Stomach (tissue), 9 donors: Measurements from ENCODE around the gene UAP1L1. TPM values are rescaled to one million over a fixed set of nuclear protein-coding genes. Genes with fewer than 3 reads are reported as not detected.
A peak's percentile ranks its signal among the peaks of the same experiment; 100 is the strongest.

Experiments
- DNase-seq, 2 donors: peaks; one replicate each; pipeline versions ENCODE4 v3.0.0 to v3.0.0-alpha.2; 2013 to 2019
- H3K27ac ChIP-seq, 5 donors: fragments of 200-600 bp in 4 of 5; sonication (generic) in 4 of 5; one replicate each; pipeline ENCODE4 v1.5.1; 2013 to 2019; ENCODE audit warnings: mild to moderate bottlenecking in 1 of 5, moderate library complexity in 1 of 5
- H3K27me3 ChIP-seq, 3 donors: fragments of 200-600 bp; sonication (generic); one replicate each; pipeline ENCODE4 v1.5.1; 2017 to 2019; ENCODE audit warnings: mixed run types in 1 of 3
- H3K36me3 ChIP-seq, 4 donors: fragments of 200-600 bp; sonication (generic); 1 replicate in 3 of 4; 2 replicates in 1 of 4; pipeline ENCODE4 v1.5.1; 2016 to 2019
- H3K4me1 ChIP-seq, 4 donors: fragments of 200-600 bp; sonication (generic); one replicate each; pipeline ENCODE4 v1.5.1; 2016 to 2019
- H3K4me3 ChIP-seq, 4 donors: fragments of 200-600 bp; sonication (generic) in 3 of 4; one replicate each; pipeline ENCODE4 v1.5.1; 2016 to 2019; ENCODE audit warnings: mild to moderate bottlenecking in 1 of 4
- H3K9me3 ChIP-seq, 4 donors: fragments of 200-600 bp; sonication (generic); one replicate each; pipeline ENCODE4 v1.5.1; 2016 to 2019
- CTCF ChIP-seq, 7 experiments: fragments of 450-650 bp in 4 of 7; fragments of 200-600 bp in 3 of 7; sonication (generic) in 3 of 7; IDR thresholded peaks; one replicate each; pipeline ENCODE4 v1.5.1; 2016 to 2019; ENCODE audit warnings: antibody characterized with exemption in 7 of 7, control low read depth in 2 of 7, mild to moderate bottlenecking in 1 of 7
- EP300 ChIP-seq: sonication (generic); formaldehyde crosslinking; IDR thresholded peaks from one replicate; pipeline ENCODE4 v1.6.1; 2017; ENCODE audit warnings: antibody characterized with exemption
- POLR2A ChIP-seq, 4 donors: fragments of 450-650 bp; IDR thresholded peaks; one replicate each; pipeline ENCODE4 v1.6.1; 2016; ENCODE audit warnings: antibody characterized with exemption in 4 of 4, control low read depth in 2 of 4, mild to moderate bottlenecking in 1 of 4, moderate library complexity in 1 of 4
- POLR2AphosphoS5 ChIP-seq, 3 donors: sonication (generic); formaldehyde crosslinking; IDR thresholded peaks; one replicate each; pipeline ENCODE4 v1.6.1; 2016; ENCODE audit warnings: antibody characterized with exemption in 3 of 3
- whole genome bisulfite sequencing, 5 donors: extraction: QIAGEN DNeasy Blood & Tissue Kit in 3 of 5; methylation state at CpG; one replicate each; pipeline versions ENCODE4 v1.1.5 to v1.1.7; 2013 to 2018; 5-methylcytosine and 5-hydroxymethylcytosine counted together
- intact Hi-C: fragments of 100-400 bp; cut with DNase I; formaldehyde crosslinking; loops from one replicate; pipeline ENCODE4 v1.15.1; 2023; ENCODE audit warnings: low total_unique reads
- polyA plus RNA-seq, 3 donors: library from polyadenylated mRNA; stranded (reverse); fragments of 200-250 nt; gene quantifications; one replicate each; pipeline ENCODE4 v1.2.3, GENCODE V29; 2013
- total RNA-seq, 5 donors: library from RNA; depleted of rRNA; stranded (reverse); fragments of >200 nt; gene quantifications; one replicate each; pipeline versions ENCODE4 v1.1.0 to v1.2.3, GENCODE V29; 2014 to 2016
- donor health status: healthy with polysubstance abuse.
- donor health status: Bipolar disorder and iron deficiency.
- donor health status: healthy.

Gene UAP1L1
- total and polyA plus RNA-seq, 8 donors, result 4.1 to 95.6 (median 6.8) TPM

GRCh38 chr9:137040568-137040967, 36.7 kb upstream of the UAP1L1 start:
- H3K27ac ChIP-seq, result peak overlapping the region in 1 of 5 donors; percentile 84
- intact Hi-C loops, result no loop called here
- H3K9me3 ChIP-seq, result no peaks in the 10 kb centered on the region
- WGBS, 5 donors, result 81 to 89% (median 83%) methylated on average over 7 to 23 of the region's 23 CpGs
- H3K4me1 ChIP-seq, result peaks cover 23 to 40% (median 36%) of the 10 kb centered on the region in 4 donors
- H3K27me3 ChIP-seq, result peaks cover 0 to 26% (median 12%) of the 10 kb centered on the region in 3 donors
- peaks cover 17 to 50% (median 39%) of the 10 kb centered on the region in 4 donors for H3K36me3 ChIP-seq
- TF ChIP-seq CTCF (IDR thresholded peaks at IDR 0.05), result no peak
- TF ChIP-seq POLR2AphosphoS5 (IDR thresholded peaks at IDR 0.05), result no peak
- TF ChIP-seq EP300, result no peak
- no peak for TF ChIP-seq POLR2A (IDR thresholded peaks at IDR 0.05)
- H3K4me3 ChIP-seq, result peak overlapping the region in 1 of 4 donors; percentile 7
- DNase-seq, result no peak

- H3K27ac ChIP-seq, result peak overlapping the region in 2 of 5 donors; percentile 50 to 84
- intact Hi-C loops, result no loop called here
- WGBS, 5 donors, result 58 to 68% (median 68%) methylated on average over 10 to 16 of the region's 16 CpGs
- H3K4me1 ChIP-seq, result peaks cover 26 to 42% (median 37%) of the 10 kb centered on the region in 4 donors
- no peaks in the 10 kb centered on the region for H3K9me3 ChIP-seq
- H3K36me3 ChIP-seq, result peaks cover 17 to 50% (median 39%) of the 10 kb centered on the region in 4 donors
- peaks cover 0 to 30% (median 15%) of the 10 kb centered on the region in 3 donors for H3K27me3 ChIP-seq
- TF ChIP-seq POLR2AphosphoS5 (IDR thresholded peaks at IDR 0.05), result no peak
- no peak for TF ChIP-seq EP300
- TF ChIP-seq POLR2A (IDR thresholded peaks at IDR 0.05), result no peak
- TF ChIP-seq CTCF (IDR thresholded peaks at IDR 0.05), result no peak
- DNase-seq, result no peak
- H3K4me3 ChIP-seq, result peak overlapping the region in 1 of 4 donors; percentile 7
Observed at GRCh38 chr9:137041124-137041523, 36.2 kb upstream of the UAP1L1 start.

- TF ChIP-seq POLR2A (IDR thresholded peaks at IDR 0.05), result no peak
- peak; percentile 24 to 60 (median 55) for TF ChIP-seq POLR2AphosphoS5 (IDR thresholded peaks at IDR 0.05)
- TF ChIP-seq EP300, result no peak
- TF ChIP-seq CTCF (IDR thresholded peaks at IDR 0.05), result no peak
- peaks cover 0 to 49% (median 32%) of the 10 kb centered on the region in 3 donors for H3K27me3 ChIP-seq
- H3K27ac ChIP-seq, result peak overlapping the region; percentile 66 to 84 (median 79)
- no peaks in the 10 kb centered on the region for H3K9me3 ChIP-seq
- peak overlapping the region; percentile 58 to 78 (median 66) for H3K4me3 ChIP-seq
- peaks cover 34 to 51% (median 47%) of the 10 kb centered on the region in 4 donors for H3K4me1 ChIP-seq
- peaks cover 17 to 40% (median 32%) of the 10 kb centered on the region in 4 donors for H3K36me3 ChIP-seq
- intact Hi-C loops, result no loop called here
- WGBS, 5 donors, result 35 to 58% (median 52%) methylated on average over 14 to 36 of the region's 36 CpGs
- peak; percentile 63 to 79 for DNase-seq
Observed at GRCh38 chr9:137042751-137043727, 34.3 kb upstream of the UAP1L1 start.

- Histone ChIP-seq H3K4me1 (peaks cover 39 to 58% (median 53%) of the 10 kb centered on the region in 4 donors), H3K9me3 (no peaks in the 10 kb centered on the region), H3K27ac (peak overlapping the region; percentile 66 to 84 (median 79)), H3K27me3 (peaks cover 6 to 59% (median 42%) of the 10 kb centered on the region in 3 donors), H3K36me3 (peaks cover 17 to 30% (median 22%) of the 10 kb centered on the region in 4 donors), H3K4me3 (peak overlapping the region; percentile 58 to 78 (median 66))
- DNase-seq, result no peak
- WGBS, 5 donors, result 25 to 52% (median 37%) methylated on average over 4 to 12 of the region's 12 CpGs
- TF ChIP-seq CTCF (IDR thresholded peaks at IDR 0.05) (no peak), POLR2A (IDR thresholded peaks at IDR 0.05) (no peak)
- intact Hi-C loops, result no loop called here
Observed at GRCh38 chr9:137044037-137044436, 33.3 kb upstream of the UAP1L1 start.
